Measurements from ENCODE around the gene ERVH48-1. TPM values are rescaled to one million over a fixed set of nuclear protein-coding genes. Genes with fewer than 3 reads are reported as not detected.

The ERVH48-1 gene
- not detected for total RNA-seq
- under 1 TPM in 2 of 3 donors, not detected in 1; 0.03 to 0.04 TPM for polyA plus RNA-seq
- long read RNA-seq, donor 1 = 0 reads
- long read RNA-seq, donor 2 = 0 reads

- intact Hi-C loops (cut with DNase I) = no loop called here
- peaks cover 8% of the 10 kb centered on the region for H3K4me1 ChIP-seq
- no peaks in the 10 kb centered on the region for H3K36me3 ChIP-seq (ENCODE audit: insufficient read depth in 1 of 2, low read depth in 1 of 2)
- no peak within 1 kb of the TSS for H3K4me3 ChIP-seq
- no peaks in the 10 kb centered on the region for H3K27me3 ChIP-seq (ENCODE audit: insufficient read depth in 3 of 3, low read length in 2 of 3)
- no peak for DNase-seq
- no peak for TF ChIP-seq CTCF (IDR thresholded peaks at IDR 0.05)
- no peak within 1 kb of the TSS for H3K27ac ChIP-seq
- 87 to 90% (median 89%) methylated on average over 29 of the region's 29 CpGs for WGBS, 3 donors
- no peak for ATAC-seq
- H3K9me3 ChIP-seq = no peaks in the 10 kb centered on the region
These were observed at the start of gene ERVH48-1 for GRCh38 chr21:42925114-42925926. ERVH48-1 (minus strand) TSS chr21:42925630; CDS start chr21:42919006, 6,624 bp downstream.

GRCh38 chr21:42973991-42974831 is 48.8 kb upstream of the ERVH48-1 start, which contains the start of gene PKNOX1:
PKNOX1 (plus strand) TSS chr21:42974562; CDS start chr21:43004382, 29,820 bp downstream.
- Histone ChIP-seq H3K4me3 (peak within 1 kb of the TSS; percentile 79), H3K4me1 (peaks cover 26% of the 10 kb centered on the region), H3K36me3 (ENCODE audit: insufficient read depth in 1 of 2, low read depth in 1 of 2) (no peaks in the 10 kb centered on the region), H3K9me3 (no peaks in the 10 kb centered on the region), H3K27ac (peak within 1 kb of the TSS; percentile 96), H3K27me3 (ENCODE audit: insufficient read depth in 3 of 3, low read length in 2 of 3) (no peaks in the 10 kb centered on the region)
- peak; percentile 6 for TF ChIP-seq CTCF (IDR thresholded peaks at IDR 0.05)
- ATAC-seq = peak; percentile 85 to 94 (median 90)
- intact Hi-C loops (cut with DNase I) = loop anchor here in 1 of 2 donors (5.0 to 10.0 kb wide), 5 partner anchors 37 to 1361 kb away; partner anchors contain the start of genes CFAP410 and NDUFV3
- peak; percentile 99 to 100 for DNase-seq
- WGBS, 3 donors = 0 to 1% (median 1%) methylated on average over 38 to 104 of the region's 106 CpGs

GRCh38 chr21:42973309-42973990 is 48.0 kb upstream of the ERVH48-1 start:
- Histone ChIP-seq H3K4me3 (peak overlapping the region; percentile 79), H3K27ac (peak overlapping the region; percentile 96), H3K9me3 (no peaks in the 10 kb centered on the region), H3K27me3 (ENCODE audit: insufficient read depth in 3 of 3, low read length in 2 of 3) (no peaks in the 10 kb centered on the region), H3K4me1 (peaks cover 26% of the 10 kb centered on the region), H3K36me3 (ENCODE audit: insufficient read depth in 1 of 2, low read depth in 1 of 2) (no peaks in the 10 kb centered on the region)
- 65 to 69% (median 68%) methylated on average over 19 of the region's 19 CpGs for WGBS, 3 donors
- DNase-seq (peak in 1 of 2 donors; percentile 24), ATAC-seq (no peak)
- intact Hi-C loops (cut with DNase I) = loop anchor here in 1 of 2 donors (5.0 to 10.0 kb wide), 5 partner anchors 36 to 1361 kb away; partner anchors contain the start of genes CFAP410 and NDUFV3
- no peak for TF ChIP-seq CTCF (IDR thresholded peaks at IDR 0.05)

- 57 to 69% (median 60%) methylated on average over 3 of the region's 3 CpGs for WGBS, 3 donors
- TF ChIP-seq CTCF (IDR thresholded peaks at IDR 0.05) = no peak
- intact Hi-C loops (cut with DNase I) = loop anchor here in 1 of 2 donors (5.0 to 10.0 kb wide), 5 partner anchors 35 to 1363 kb away; partner anchors contain the start of genes CFAP410 and NDUFV3
- no peak for ATAC-seq
- H3K4me3 ChIP-seq = no peak overlapping the region
- peaks cover 15% of the 10 kb centered on the region for H3K4me1 ChIP-seq
- no peak for DNase-seq
- no peaks in the 10 kb centered on the region for H3K27me3 ChIP-seq (ENCODE audit: insufficient read depth in 3 of 3, low read length in 2 of 3)
- H3K27ac ChIP-seq = no peak overlapping the region
- no peaks in the 10 kb centered on the region for H3K9me3 ChIP-seq
- H3K36me3 ChIP-seq (ENCODE audit: insufficient read depth in 1 of 2, low read depth in 1 of 2) = no peaks in the 10 kb centered on the region
These were observed 46.5 kb upstream of the ERVH48-1 start for GRCh38 chr21:42971897-42972275.

All from psoas muscle (tissue), 8 donors.